ELF-1 (cell line): ENCODE measurements around the gene MLLT6.

ENCODE experiments used
- DNase-seq: peaks from one replicate; pipeline ENCODE4 v3.0.0-alpha.2; 2016; ENCODE audit warnings: low read depth, low spot score

MLLT6 gene

GRCh38 chr17:38741921-38742410, 36.9 kb downstream of the MLLT6 start:
- DNase-seq: no peak

GRCh38 chr17:38742411-38743308, 37.6 kb downstream of the MLLT6 start:
- no peak for DNase-seq

- DNase-seq: no peak
Measured at GRCh38 chr17:38743556-38744171, 38.6 kb downstream of the MLLT6 start.

GRCh38 chr17:38745545-38745944, 40.5 kb downstream of the MLLT6 start:
- no peak for DNase-seq

GRCh38 chr17:38746004-38746848, 41.2 kb downstream of the MLLT6 start:
- DNase-seq: no peak

- DNase-seq: no peak
Measured at GRCh38 chr17:38746849-38747462, 41.9 kb downstream of the MLLT6 start.

- no peak for DNase-seq
Measured at GRCh38 chr17:38747463-38748148, 42.5 kb downstream of the MLLT6 start.

GRCh38 chr17:38748149-38748891, 43.2 kb downstream of the MLLT6 start, which contains the start of gene PCGF2:
Gene PCGF2, minus strand, starts transcription at chr17:38748336. Its CDS starts 7,934 bp downstream, at chr17:38740402.
- peak; percentile 94 for DNase-seq

GRCh38 chr17:38748892-38749222, 43.8 kb downstream of the MLLT6 start:
- DNase-seq: no peak

- DNase-seq: peak; percentile 92
Measured at GRCh38 chr17:38749223-38750043, 44.4 kb downstream of the MLLT6 start.

GRCh38 chr17:38750044-38750311, 44.9 kb downstream of the MLLT6 start:
- no peak for DNase-seq

- peak; percentile 48 for DNase-seq
Measured at GRCh38 chr17:38750312-38751121, 45.4 kb downstream of the MLLT6 start.

GRCh38 chr17:38751144-38751807, 46.2 kb downstream of the MLLT6 start:
- no peak for DNase-seq

- DNase-seq: peak; percentile 92
Measured at GRCh38 chr17:38751808-38752307, 46.8 kb downstream of the MLLT6 start.

- DNase-seq: peak; percentile 99
Measured at GRCh38 chr17:38752308-38753070, 47.4 kb downstream of the MLLT6 start, which contains the start of gene PSMB3. Gene PSMB3, plus strand, starts transcription at chr17:38752741. Its CDS starts 86 bp downstream, at chr17:38752827.

GRCh38 chr17:38753071-38753506, 48.0 kb downstream of the MLLT6 start:
- no peak for DNase-seq

- peak; percentile 73 for DNase-seq
Measured at GRCh38 chr17:38761612-38762011, 56.5 kb downstream of the MLLT6 start.
